Stimulated activated CD4-positive, alpha-beta T cell treated with anti-CD3 and anti-CD28 coated beads, Interleukin-12 subunit alpha, Interleukin-12 subunit beta, amount 100 ng/mL, for 24 hours (primary cell): ENCODE results near the gene HSD3B1.
A peak's percentile ranks its signal among the peaks of the same experiment; 100 is the strongest.

Experiments
- DNase-seq, 2 experiments: peaks; one replicate each; pipeline ENCODE4 v3.0.0-alpha.2; 2020; ENCODE audit warnings: low read depth in 2 of 2

The HSD3B1 gene

DNA sequence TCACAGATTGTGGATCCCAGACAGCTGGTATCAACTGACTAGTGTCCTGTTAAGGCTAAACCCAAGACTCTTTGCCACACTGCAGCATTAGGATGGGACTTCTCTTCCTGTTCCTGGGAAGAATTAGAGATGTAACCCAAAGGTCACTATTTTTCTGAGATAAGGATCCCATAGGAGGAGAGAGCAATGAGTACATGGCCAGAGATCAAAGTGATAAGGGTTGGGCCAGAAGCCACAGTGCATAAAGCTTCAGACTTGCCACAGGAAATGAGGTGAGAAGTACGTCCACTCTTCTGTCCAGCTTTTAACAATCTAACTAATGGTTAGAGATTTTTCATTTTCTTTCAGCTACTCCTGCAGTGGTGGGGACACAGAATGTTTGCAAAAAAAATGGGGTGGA, at the start of gene HSD3B1:
Gene HSD3B1, plus strand, starts transcription at position 270 of the 400 bp plus-strand sequence. CDS start 267 bp downstream, outside the sequence.
- no peak for DNase-seq

DNA sequence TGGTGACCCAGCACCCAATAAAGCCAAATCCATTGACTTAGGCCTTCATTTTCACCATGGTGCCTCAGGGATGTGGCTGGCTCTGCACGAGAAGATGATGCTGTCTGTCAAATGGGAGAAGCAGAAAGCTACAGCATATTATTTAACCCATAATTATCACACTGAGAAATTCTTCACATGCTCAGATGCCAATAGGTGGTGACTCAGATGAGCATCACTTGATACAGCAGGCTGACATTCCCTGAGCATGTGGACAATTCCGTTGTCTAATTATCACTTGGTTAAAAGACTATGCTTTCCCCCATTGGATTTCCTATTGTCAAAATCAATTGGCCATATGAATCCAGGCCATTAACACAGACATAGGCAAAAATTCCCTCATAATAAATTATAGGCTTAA, 44.0 kb upstream of the HSD3B1 start:
- DNase-seq: no peak

DNA sequence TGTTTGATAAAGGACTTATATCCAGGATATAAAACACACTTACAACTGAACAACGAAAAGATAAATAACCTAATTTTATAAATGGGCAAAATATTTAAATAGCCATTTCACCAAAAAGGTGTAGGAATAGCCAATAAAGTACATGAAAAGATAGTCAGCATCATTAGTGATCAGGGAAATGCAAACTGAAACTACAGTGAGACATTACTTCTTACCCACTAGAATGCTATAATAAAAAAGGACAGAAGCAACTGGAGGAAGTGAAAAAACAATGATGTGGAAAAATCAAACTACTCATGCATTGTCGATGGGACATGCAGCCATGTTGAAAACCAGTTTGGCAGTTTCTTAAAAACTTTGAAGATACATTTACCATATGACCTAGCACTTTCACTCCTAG, 43.4 kb upstream of the HSD3B1 start:
- no peak for DNase-seq

DNA sequence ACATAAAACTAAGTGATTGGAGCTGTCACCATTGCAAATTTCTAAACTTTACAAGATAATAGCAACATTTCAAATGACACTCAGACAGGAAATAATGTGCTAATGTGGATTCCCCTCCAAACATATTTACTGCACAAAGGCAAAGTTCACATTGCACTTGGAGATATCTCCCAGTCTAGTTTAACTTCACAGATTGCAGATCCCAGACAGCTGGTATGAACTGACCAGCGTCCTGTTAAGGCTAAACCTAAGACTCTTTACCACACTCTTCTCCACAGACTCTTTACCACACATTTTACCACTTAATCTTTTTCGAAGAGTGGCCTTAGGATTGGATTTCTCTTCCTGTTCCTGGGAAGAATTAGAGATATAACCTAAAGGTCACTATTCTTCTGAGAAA, 40.6 kb upstream of the HSD3B1 start:
- no peak for DNase-seq

DNA sequence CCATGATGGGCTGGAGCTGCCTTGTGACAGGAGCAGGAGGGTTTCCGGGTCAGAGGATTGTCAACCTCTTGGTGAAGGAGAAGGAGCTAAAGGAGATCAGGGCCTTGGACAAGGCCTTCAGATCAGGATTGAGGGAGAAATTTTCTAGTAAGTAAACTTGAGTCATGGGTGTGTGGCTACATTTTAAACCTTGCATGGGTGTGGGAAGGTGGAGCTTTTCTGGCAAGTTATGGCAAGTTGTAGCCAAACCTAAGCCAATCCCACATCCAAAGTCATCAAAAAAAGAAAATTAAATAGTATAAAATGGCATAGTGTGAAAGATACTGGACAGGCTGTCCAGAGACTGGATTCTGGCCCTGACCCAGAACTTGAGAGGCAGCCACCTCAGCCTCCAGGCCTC, 39.8 kb upstream of the HSD3B1 start:
- no peak for DNase-seq

DNA sequence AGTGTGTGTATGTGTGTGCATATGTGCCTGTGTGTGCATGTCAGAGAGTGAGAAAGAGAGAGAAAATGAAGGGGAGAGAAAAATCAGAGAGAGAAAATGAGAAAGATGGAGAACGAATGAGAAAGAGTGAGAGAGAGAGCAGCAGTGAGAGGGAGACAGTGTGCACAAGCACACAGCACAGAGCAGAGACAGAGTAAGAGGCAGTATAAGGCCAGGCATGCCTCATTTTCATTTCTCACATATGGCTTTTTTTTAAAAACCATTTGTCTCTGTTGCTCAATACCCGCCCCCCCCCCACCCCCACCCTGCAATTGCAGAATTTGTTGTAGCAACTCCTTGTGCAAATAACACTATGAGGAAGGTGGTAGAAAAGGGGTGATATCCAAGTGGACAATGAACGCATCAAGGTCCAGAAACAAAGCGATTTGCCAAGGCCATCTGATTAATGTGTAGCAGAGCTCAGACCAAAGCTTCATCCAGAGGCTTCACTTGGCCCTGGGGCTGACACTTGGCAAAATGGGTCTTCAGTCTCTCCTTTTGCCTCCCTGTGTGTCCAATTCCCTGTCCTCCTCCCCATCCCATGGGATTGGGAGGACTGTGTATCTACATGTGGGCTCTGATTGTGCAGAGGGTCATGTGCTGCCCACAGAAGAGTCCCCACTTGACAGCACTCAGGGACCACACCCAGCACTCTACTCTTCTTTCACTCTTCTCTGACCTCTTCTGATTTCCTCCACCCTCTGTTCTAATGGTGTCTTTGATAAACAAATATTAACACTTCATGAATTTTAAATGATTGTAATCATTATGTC, 38.9 kb upstream of the HSD3B1 start:
- no peak for DNase-seq

DNA sequence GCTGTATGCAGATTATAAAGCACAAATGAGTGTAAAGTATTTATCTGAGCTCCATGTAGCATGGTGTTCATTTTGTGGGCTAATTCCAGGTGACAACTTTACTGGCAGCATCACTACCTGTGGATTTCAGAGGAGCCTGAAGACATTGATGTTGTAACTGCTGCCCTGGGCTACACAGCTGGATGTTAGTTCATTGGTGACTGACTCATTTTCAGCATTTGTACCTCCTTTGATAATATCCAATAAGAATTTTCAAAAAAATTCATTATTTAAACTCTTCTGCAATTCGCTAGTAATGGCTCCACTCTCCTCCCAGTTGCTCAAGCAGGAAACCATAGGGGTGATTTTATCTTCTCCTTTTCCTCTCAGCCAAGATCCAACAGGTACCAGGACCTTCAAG, 37.3 kb upstream of the HSD3B1 start:
- DNase-seq: no peak

DNA sequence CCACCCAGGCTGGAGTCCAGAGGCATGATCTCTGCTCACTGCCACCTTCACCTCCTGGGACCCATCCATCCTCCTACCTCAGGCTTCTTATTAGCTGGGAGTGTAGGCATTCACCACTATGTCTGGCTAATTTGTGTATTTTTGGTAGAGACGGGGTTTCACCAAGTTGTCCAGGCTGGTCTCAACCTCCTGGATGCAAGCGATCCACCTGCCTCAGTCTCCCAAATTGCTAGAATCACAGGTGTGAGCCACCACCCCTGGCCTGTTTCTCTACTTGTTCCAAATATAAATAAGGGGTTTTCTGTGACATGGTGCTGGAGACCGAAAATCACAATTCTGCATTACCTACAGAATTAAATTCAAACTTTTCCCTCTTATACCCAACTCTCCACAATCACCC, 36.6 kb upstream of the HSD3B1 start:
- DNase-seq: no peak

DNA sequence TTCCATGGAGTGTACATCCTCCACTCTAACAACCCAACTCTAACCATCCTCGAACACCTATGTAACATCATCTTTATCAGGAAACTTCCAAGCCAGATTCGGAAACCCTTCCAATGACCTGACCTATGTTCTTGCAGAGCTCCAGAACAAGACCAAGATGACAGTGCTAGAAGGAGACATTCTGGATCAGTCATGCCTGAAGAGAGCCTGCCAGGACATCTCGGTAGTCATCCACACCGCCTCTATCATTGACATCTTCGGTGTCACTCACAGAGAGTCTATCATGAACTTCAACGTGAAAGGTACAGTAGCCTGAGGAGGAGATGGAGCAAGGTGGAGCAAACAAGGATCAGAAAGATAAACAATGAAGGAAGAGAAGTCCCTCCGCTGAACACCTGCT, 36.1 kb upstream of the HSD3B1 start:
- no peak for DNase-seq

DNA sequence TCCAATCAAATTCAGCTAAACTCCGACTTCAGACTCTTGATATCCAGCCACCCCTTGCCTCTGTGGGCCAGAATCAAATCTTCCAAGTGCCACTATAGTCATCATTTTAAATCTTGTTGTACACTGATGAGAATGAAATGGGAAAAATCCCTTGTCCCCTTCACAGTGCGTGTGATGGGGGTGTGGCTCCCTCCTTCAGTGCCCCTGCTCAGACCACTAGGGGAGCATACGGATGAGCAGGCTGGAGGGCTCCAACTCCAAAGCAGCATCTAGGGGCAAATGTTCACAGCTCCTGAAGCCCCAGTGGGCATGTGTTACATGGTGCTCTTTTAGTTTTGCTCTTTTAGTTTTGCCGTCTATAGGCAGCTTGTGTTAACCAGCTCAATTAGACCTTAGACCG, 35.4 kb upstream of the HSD3B1 start:
- DNase-seq: no peak

DNA sequence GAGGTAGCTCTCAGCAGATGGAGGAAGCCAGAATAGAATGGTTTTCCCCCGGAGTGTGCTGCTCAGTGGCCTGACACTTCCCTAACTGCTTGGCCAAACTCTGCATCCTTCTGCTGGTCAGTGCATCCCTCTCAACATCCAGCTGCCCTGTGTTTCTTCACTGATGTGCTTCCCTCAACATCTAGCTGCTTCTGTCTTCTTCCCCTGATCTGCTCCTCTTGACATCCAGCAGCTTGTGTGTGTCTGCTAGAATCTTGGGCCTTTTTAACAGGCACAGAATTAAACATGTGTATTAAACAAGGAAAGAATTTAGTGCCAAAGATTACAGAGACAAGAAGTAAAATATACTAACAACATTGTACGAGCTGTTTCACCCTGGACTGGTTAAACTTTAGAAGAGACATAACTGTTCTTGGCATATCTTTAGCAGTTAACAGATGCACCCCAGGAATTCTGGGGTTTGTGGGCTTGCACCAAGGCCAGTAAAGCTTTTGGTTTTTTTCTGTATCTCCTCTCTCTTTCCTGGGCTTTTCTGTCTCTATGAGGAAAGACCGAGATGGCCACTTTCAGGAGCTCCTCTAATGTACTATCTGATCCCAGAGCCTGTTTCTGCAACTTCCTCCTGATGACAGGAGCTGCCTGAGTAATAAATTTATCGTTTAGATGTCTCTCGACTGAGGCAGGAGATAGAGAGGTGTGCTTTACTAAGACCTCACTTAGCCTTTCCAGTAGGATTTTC, 34.8 kb upstream of the HSD3B1 start:
- DNase-seq: no peak

DNA sequence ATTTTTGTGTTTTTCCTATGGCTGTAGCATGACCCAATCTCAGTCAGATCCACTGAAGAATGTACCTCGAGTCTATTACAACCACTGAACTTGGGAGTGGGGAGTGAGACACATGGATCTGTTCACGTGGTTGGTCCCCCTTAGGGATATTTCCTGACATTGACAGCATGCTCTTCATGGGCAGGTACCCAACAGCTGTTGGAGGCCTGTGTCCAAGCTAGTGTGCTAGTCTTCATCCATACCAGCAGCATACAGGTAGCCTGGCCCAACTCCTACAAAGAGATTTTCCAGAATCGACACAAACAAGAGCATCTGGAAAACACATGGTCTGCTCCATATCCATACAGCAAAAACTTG, 34.2 kb upstream of the HSD3B1 start:
- no peak for DNase-seq

DNA sequence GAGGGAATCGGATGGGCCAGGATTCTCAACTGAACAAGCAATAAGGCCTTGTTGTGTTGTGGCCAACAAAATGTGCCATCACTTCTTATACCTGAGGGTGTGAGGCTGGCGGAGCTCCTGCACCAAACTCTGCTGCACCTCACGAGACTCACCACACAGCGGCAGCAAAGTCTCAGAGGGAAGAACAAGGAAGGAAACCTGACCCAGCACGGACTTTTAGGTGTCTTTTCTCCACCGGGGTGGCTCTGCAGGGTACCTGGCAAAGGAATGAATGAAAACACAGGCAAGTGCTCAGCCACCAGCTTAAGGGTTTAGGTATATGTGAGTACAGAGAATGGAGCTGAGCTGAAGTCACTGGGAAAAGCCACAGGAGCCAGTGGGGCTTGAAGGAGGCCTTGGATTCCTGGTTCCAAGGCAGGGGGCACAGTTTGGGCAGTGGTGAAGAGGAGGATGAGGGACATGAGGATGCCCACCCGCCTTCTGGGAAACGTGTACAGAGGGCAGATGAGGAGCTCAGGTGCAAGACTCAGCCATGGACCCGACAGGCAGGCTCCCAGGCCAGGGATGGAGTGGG, 31.1 kb upstream of the HSD3B1 start:
- peak in 1 of 2 experiments; percentile 20 for DNase-seq

DNA sequence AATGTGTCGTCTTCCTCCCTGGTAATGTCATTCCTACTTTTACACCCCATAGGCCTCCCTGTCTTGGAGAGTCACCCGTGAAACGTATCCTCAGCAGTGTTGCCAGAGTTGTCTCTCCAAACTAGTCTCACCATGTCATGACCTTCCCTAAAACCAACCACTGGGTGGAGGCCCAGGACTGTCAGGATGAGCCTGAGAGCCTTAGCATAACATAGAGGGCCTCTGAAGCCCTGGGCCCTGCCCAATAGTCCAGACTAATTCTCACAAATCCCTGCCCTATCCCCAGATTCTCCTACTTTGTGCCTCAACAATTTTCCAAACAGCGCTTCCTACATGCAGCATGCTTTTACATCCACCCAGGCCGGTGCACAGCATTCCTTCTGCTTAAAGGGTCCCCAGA, 29.3 kb upstream of the HSD3B1 start:
- DNase-seq: no peak

DNA sequence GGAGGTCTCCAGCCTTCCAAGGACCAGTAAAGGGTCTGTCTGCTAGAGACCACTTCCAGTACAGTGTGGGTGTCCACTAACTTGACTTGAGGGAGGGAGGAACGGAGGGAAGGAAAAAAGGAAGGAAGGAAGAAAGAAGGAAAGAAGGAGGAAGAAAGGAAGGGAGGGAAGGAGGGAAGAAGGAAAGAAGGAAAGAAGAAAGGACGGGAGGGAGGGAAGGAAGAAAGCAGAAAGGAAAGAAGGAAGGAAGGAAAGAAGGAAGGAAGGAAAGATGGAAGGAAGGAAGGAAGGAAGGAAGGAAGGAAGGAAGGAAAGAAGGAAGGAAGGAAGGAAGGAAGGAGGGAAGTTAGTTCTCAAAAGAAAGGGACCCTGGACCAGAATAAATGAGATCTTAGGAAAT, 26.8 kb upstream of the HSD3B1 start:
- DNase-seq: no peak

DNA sequence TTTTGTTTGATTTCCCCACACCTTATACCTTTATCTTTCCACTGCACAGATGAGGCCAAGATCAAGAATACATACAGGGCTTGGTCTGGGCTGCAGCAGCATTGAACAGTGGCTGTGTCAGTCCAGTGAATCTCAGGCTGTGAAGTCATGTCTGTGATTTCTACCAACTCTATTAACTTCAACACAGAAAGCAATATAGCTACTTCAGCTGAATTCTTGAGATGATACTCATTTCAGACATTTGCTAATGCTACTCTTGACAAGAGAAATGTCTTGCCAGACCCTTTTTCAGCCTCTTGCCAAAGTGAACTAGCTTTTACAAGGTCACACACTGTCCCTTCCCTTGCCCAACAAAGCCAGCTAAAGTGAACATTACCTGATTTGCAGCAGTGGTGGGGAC, 25.1 kb upstream of the HSD3B1 start:
- DNase-seq: no peak

DNA sequence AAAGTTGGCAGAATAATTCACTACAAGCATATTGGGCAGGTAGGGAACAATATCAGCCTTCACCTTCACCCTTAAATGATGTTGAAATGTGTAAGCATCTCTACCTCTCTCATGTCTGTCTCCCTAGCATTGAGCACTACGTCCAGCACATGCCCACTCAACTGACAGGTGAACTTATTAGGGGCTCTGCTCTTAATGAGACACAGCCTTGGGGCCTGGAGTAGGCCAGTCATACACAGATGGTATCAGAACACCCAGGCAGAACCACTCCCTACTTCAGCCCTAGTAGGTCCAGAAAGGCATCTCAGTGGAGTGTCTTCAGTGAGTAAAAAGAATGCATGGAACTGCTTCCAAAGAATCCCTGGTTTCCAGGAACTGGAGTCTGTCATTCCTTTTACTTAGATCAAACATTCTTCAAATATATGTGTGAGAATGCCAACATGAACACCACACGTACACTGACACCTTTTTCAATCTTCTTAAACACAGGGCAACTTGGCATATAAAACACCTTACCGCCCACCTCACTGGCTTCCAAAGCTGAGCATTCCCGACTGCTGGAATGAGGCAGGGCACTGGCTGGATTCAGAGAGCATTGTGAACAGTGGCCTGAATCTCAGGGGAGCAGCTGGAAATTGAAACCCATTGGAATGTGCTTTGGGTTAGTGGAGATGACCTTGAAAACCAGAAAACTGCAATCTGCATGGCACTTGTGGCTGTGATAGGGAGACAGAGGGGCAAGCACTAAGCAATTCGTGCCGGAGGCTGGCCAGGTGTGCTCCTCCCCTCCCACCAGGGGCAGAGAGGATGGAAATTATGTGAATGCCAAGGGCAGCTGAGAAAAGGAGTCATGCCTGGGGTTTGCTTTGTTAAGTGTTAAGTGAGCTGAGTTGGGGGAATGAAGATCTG, 24.2 kb upstream of the HSD3B1 start:
- no peak for DNase-seq

DNA sequence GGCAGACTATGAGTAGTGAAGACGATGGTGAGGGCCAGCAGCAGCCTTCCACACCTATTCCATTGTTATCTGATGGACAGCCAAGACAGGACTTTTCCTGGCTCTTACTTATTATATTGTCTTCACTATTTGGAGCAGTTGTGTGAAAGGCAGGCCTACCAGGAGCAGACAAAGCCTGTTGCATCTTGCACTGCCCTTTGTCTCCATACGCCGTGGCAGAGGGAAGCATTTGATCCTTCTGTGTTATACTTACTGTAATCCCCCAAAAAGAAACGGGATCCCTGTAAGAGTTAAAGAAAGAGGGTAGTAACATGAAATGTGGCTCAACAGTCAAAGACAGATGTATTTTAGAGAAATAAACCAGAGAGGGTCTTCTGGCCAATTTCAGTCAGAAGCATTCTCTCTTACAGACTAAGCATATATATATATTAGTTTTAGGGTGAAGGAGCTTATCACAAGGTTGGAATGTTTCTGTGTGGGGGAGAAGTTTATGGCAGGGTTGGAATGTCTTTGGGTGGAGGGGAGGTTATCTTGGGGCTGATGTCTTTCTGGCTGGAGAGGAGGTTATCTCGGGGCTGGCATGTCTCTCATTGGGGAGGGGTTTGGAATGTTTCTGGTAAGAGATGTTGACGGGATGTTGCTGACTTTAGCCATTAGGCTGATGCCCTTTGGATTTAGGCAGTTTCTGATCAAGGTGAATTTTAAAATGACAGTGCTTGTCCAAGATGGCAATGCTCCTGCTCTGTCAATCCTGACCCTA, 23.4 kb upstream of the HSD3B1 start:
- DNase-seq: no peak

DNA sequence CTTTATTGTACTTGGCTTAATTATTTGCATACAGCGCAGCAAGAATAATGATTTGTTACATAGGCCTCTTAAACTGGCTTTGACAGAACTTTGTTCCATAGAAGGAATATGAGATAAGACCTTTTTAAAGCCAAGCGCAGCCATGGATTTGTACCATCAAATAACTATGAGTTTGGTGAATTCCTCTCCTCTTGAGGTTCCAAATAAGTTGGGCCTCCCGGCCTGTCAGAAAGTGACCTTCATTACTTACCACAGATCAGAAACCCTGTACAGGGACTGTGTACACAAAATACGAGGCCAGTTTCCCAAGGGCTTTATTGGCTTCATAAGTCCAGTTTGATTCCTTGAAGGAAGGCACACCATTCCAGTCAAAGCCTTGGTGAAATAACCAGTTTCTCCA, 21.8 kb upstream of the HSD3B1 start:
- DNase-seq: no peak

DNA sequence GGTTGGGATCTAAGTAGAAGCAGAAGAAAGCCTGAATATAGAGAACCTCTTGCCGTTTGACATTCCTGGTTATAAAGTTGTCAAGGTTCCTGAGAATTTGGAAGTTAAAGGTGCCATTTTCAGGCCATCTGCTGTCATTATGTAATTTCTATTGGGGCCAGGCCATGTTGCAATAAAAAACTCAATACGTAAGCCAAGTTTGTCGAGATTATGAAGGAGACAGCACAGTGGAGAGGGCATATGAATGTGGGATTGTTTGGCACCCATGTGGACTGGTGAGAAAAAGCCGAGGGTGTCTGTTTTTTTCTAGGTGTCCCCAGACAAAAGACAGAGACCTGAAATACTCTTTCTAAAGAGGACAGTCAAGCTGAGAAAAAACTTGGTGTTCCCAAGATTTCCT, 18.8 kb upstream of the HSD3B1 start:
- no peak for DNase-seq

DNA sequence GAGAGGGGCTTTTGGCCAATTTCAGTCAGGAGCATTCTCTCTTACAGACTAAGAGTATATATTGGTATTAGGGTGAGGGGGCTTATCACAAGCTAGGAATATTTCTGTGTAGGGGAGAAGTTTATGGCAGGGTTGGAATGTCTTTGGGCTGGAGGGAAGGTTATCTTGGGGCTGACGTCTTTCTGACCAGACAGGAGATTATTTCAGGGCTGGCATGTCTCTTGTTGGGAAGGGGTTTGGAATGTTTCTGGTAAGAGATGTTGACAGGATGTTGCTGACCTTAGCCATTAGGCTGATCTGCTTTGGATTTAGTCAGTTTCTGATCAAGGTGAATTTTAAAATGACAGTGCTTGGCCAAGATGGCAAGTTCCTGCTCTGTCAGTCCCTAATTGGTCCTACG, 17.8 kb upstream of the HSD3B1 start:
- no peak for DNase-seq
